Ishikawa (cell line): ENCODE data around the gene SORCS3.

Experiments used
- CEBPB ChIP-seq: IDR thresholded peaks from 2 replicates; pipeline ENCODE4 v1.6.1; 2012
- CREB1 ChIP-seq: IDR thresholded peaks from 2 replicates; pipeline ENCODE4 v1.6.1; 2012; ENCODE audit warnings: low read depth
- EGR1 ChIP-seq: IDR thresholded peaks from 2 replicates; pipeline ENCODE4 v1.6.1; 2012
- EP300 ChIP-seq: IDR thresholded peaks from 2 replicates; pipeline ENCODE4 v1.6.1; 2012; ENCODE audit warnings: borderline replicate concordance
- FOXM1 ChIP-seq: IDR thresholded peaks from 2 replicates; pipeline ENCODE4 v1.6.1; 2012; ENCODE audit warnings: low read depth, borderline replicate concordance
- MAX ChIP-seq: IDR thresholded peaks from 2 replicates; pipeline ENCODE4 v1.6.1; 2012
- NFIC ChIP-seq: IDR thresholded peaks from 2 replicates; pipeline ENCODE4 v1.6.1; 2012
- RAD21 ChIP-seq: IDR thresholded peaks from 2 replicates; pipeline ENCODE4 v1.6.1; 2012; ENCODE audit warnings: low read depth
- REST ChIP-seq: IDR thresholded peaks from 2 replicates; pipeline ENCODE4 v1.6.1; 2012; ENCODE audit warnings: low read depth, mild to moderate bottlenecking
- TAF1 ChIP-seq: IDR thresholded peaks from 2 replicates; pipeline ENCODE4 v1.6.1; 2012; ENCODE audit warnings: low read depth, mild to moderate bottlenecking
- TCF12 ChIP-seq: IDR thresholded peaks from 2 replicates; pipeline ENCODE4 v1.6.1; 2012; ENCODE audit warnings: low read depth
- TEAD4 ChIP-seq: IDR thresholded peaks from 2 replicates; pipeline ENCODE4 v1.6.1; 2012
- USF1 ChIP-seq: IDR thresholded peaks from 2 replicates; pipeline ENCODE4 v1.6.1; 2012
- YY1 ChIP-seq: IDR thresholded peaks from 2 replicates; pipeline ENCODE4 v1.6.1; 2012; ENCODE audit warnings: low read depth
- ZBTB7A ChIP-seq: IDR thresholded peaks from 2 replicates; pipeline ENCODE4 v1.6.1; 2012; ENCODE audit warnings: low read depth

The SORCS3 gene

GRCh38 chr10:105128111-105128510, 487.0 kb downstream of the SORCS3 start:
- TF ChIP-seq ZBTB7A (no peak), NFIC (no peak), YY1 (no peak), EGR1 (no peak), MAX (no peak), REST (no peak), TAF1 (no peak), EP300 (no peak), FOXM1 (no peak), CREB1 (no peak), CEBPB (no peak), USF1 (no peak), TCF12 (no peak), TEAD4 (no peak), RAD21 (no peak)

- TF ChIP-seq TAF1 (no peak), NFIC (no peak), MAX (no peak), USF1 (no peak), FOXM1 (no peak), EGR1 (no peak), YY1 (no peak), REST (no peak), CREB1 (no peak), TEAD4 (no peak), EP300 (no peak), CEBPB (no peak), ZBTB7A (no peak), RAD21 (no peak), TCF12 (no peak)
Observed at GRCh38 chr10:105138358-105138757, 497.3 kb downstream of the SORCS3 start.

GRCh38 chr10:105139363-105139896, 498.3 kb downstream of the SORCS3 start:
- no peak for TF ChIP-seq TAF1
- TF ChIP-seq TEAD4: no peak
- no peak for TF ChIP-seq MAX
- no peak for TF ChIP-seq EGR1
- no peak for TF ChIP-seq YY1
- TF ChIP-seq USF1: no peak
- TF ChIP-seq CEBPB: no peak
- no peak for TF ChIP-seq TCF12
- TF ChIP-seq RAD21: no peak
- no peak for TF ChIP-seq ZBTB7A

- TF ChIP-seq EP300 (no peak), RAD21 (no peak), EGR1 (no peak), TCF12 (no peak), ZBTB7A (no peak), CEBPB (no peak), NFIC (no peak), TAF1 (no peak), REST (no peak), MAX (no peak), USF1 (no peak), YY1 (no peak), CREB1 (no peak), FOXM1 (no peak), TEAD4 (no peak)
Observed at GRCh38 chr10:105140600-105140999, 499.5 kb downstream of the SORCS3 start.
